ENCODE data around the gene ARHGAP8.
"Not testable (repeated sequence)": the region's sequence is repeated elsewhere in the genome, so short reads cannot be mapped to it uniquely, and the experiment has no call there.

The ARHGAP8 gene

GRCh38 chr22:44891791-44892190 lies 139.4 kb downstream of the ARHGAP8 start:
- DNase-seq, result no peak

GRCh38 chr22:44892243-44892642 lies 139.9 kb downstream of the ARHGAP8 start:
- DNase-seq, result no peak

DNA sequence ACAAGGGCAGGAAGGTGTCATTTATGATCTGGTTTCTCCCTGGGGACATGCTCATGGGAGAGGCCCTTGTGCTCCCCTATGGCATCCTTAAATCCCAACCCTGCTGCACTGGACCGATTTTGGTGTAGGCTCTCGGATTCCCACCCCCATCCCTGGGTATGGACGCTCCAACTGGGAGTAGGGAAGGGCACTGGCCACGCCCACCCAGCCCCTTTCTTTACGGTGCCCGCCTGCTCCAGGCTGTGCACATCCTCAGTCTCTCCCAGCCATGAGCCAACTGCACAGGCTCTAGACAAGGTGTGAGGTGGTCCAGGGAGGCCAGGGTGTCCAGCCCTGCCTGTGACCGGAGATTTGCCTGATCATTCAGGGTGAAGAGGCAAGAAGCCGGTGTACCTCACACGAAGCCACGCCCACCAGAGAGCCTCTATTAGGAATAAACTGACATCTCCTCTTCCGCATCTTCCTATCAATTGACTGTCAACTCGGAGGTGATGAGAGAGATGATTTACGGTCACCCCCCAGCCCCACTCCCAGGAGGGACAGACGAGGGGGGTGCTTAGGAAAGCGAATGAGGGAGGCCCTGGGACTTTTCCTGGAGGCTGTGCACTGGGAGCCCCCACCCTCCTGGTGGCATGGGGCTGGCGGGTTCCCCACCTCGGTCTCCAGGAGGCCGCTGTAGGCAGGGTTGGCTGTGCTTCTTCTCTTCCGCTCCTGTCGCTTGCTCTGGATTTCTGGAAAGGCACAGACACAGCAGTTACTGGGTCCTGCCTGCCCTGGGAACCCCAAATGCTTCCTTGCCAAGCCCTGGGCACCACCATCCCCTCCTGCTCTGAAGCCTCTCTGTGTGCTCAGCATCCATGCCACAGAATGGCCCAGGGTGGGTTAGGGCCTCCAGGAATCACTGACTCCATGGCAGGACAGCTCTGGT lies 140.7 kb downstream of the ARHGAP8 start:
- DNase-seq, result no peak

DNA sequence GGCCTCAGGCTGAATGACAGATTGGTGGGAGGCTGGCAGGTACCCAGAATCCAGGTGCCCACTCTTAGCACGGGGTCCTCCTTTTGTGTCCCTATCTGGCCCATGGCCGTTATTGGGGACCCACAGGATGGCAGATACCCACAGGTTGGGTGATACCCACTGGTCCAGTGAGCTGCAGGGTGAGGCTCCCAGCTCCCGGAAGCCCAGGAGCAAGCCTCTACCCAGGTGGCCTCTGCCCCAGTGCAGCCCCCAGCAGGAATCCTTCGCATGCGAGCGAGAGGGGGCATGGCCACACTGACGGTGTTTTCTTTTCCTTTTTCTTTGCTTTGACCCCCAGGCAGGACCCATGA lies 141.3 kb downstream of the ARHGAP8 start:
- no peak for DNase-seq

DNA sequence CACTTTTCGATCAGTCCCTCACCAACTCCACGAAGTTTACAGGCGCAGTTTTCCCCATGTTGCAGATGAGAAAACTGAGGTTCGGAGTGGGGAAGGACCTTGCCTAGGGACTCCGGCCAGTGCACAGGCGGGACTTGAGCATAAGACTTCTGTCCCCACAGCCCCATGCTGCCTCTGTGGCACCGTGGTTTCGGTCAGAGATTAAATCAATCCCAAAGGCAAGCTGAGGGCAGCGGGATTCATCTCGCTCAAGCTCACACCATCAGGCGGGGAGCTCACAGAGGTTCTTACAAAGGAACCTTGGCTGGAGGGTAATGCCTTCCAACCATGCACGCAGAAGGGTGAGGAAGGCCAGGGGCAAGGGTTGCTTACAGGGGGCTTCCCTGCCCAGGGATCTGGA lies 141.9 kb downstream of the ARHGAP8 start:
- no peak for DNase-seq

DNA sequence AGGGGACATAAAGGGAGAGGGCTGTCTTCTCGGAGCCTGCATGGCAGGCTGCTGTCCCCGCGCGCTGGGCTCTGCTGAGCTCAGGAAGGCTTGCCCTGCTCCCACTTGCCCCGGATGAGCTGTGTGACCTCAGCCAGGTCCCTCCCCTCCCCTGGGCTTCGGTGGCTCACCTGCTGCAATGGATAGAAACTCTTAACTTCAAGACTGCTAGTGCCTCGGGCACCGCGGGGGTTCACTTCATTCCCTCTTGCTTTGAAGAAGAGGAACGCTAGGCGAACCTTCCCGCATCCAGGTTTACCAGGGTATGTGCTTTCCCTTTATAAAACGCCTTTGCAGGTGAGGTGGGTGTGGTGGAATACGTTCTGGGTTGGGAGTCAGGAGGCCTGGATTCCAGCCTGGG lies 142.4 kb downstream of the ARHGAP8 start:
- no peak for DNase-seq

- DNase-seq, result no peak
Measured at GRCh38 chr22:44895296-44896055, 143.1 kb downstream of the ARHGAP8 start.

- DNase-seq, result no peak
Measured at GRCh38 chr22:44898236-44898635, 145.9 kb downstream of the ARHGAP8 start.

- DNase-seq, result no peak
Measured at GRCh38 chr22:44901301-44901700, 148.9 kb downstream of the ARHGAP8 start.

GRCh38 chr22:44903164-44903563 lies 150.8 kb downstream of the ARHGAP8 start:
- DNase-seq, result not testable (repeated sequence)

DNA sequence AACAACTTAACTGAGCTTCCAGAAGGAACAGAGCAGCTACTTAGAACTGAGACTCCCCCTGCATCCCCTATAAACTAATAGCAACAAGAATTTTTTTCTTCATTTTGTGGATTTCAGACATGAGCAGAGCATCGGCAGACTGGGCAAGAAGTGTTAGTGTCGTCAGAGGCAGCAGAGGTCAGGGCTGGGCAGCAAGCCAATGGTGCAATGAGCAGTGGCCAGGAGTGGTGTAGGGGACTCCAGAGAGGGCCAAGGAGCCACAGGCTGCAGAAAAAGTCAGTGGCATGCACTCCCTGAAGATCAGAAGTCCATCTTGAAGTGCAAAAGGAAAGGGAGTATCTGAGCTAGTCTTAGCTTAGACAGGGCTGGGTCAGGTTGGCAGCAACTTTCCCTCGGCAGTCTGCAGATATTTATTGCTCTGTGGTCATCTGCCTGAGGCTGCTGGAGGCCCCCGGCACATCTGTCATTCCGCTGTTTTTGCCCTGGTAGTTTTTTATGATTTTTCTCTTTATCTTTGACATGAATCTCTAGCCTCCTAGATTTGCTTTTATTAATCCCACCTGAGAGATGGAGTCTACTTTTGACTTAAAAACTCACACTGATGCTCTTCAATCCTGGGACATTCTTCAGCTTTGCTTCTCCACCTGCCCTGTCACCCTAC lies 152.2 kb downstream of the ARHGAP8 start:
- DNase-seq, result not testable (repeated sequence)

DNA sequence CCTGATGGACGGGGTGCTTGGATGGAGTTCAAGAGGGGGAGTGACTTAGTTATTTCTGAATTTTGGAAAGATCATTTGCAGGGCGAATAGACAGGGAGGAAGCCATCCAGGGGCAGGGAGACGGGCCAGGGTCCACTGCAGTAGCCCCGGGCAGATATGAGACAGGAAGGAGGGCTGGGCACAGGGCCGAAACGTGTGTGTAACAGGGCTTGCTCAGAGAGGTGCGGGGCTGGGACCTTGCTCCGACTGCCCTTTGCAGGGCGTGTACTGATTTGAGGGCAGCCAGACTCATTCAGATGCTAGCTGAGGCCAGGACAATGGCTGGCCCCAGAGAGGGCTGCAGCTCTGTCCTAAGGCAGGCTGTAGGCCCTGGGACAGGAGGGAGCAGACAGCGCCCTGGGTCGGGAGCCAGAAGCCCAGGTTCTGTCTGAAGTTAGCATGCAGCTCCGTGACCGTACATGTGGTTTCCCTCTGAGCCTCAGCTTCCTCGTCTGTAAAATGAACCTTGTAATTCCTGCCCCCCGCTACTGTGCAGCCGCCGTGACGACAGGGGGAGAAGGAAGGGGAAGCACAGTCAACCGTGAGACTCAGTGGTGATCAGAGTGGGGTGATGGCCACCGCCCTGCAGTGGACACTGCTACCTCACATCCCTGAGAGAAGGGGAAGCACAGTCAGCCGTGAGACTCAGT lies 154.0 kb downstream of the ARHGAP8 start:
- no peak for DNase-seq

DNA sequence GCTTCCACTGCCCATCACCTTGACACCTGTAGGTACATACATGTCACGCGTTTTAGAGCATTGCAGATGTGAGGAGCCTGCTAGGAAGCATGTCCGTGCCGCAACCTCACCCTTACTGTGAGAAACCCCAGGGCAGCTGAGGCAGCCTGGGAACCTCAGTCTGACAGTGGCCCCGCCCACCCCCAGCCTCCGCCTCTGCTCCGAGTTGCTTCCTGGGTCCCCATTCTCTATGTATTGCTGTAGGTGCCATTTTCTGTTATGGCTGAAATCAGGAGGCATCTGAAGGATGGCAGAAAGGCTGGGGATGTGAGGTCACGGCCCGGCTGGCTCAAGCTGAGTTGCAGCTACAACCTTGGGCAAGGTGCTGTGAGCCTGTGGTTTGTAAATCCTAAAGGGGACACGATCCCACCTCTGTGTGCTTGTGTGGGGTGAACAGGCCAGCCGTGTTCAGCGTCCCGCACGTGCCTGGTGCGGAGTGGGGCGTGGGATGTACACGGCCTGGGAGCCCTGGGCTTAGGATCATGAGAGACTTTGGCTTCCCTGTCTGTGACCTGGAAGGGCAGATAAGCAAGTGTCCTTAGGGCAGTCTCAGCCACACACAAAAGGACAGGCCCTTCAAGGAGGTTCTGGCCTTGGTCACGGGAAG lies 154.7 kb downstream of the ARHGAP8 start:
- DNase-seq, result no peak

GRCh38 chr22:44907765-44908737 lies 155.7 kb downstream of the ARHGAP8 start:
- DNase-seq, result no peak

- no peak for DNase-seq
Measured at GRCh38 chr22:44909241-44909640, 156.9 kb downstream of the ARHGAP8 start.

Measured in CD4-positive, alpha-beta T cell treated with Interleukin-21 for 1 hour (primary cell).